Muscle of leg (tissue), 11 donors: ENCODE data around the gene FYN. TPM values are rescaled to one million over a fixed set of nuclear protein-coding genes. Genes with fewer than 3 reads are reported as not detected.

Source experiments
- DNase-seq: peaks from one replicate; pipeline ENCODE4 v3.0.0; 2013
- H3K27ac ChIP-seq: one replicate; pipeline ENCODE4 v1.5.1; 2013; ENCODE audit warnings: mild to moderate bottlenecking, low read length, control low read depth
- H3K27me3 ChIP-seq: one replicate; pipeline ENCODE4 v1.6.1; 2013; ENCODE audit warnings: low read length; ENCODE audit not compliant: control insufficient read depth, insufficient read depth
- H3K36me3 ChIP-seq: one replicate; pipeline ENCODE4 v1.6.1; 2013; ENCODE audit warnings: low read length; ENCODE audit not compliant: control insufficient read depth, insufficient read depth
- H3K4me1 ChIP-seq: one replicate; pipeline ENCODE4 v1.6.1; 2013; ENCODE audit warnings: low read length; ENCODE audit not compliant: control insufficient read depth, insufficient read depth
- H3K4me3 ChIP-seq: one replicate; pipeline ENCODE4 v1.5.1; 2013; ENCODE audit warnings: low read length, control low read depth
- H3K9me3 ChIP-seq: replicated peaks from 2 replicates; pipeline ENCODE4 v1.6.1; 2013; ENCODE audit warnings: low read depth, low read length; ENCODE audit not compliant: control insufficient read depth
- WGBS: methylation state at CpG from one replicate; pipeline ENCODE4 v1.1.5; 2013; ENCODE audit warnings: missing lambda C conversion rate; ENCODE audit not compliant: insufficient coverage; 5-methylcytosine and 5-hydroxymethylcytosine counted together
- polyA plus RNA-seq, 8 donors: library from polyadenylated mRNA; unstranded; fragments of 120-200 nt; gene quantifications; one replicate each; pipeline versions ENCODE4 v1.2.1 to v1.2.3, GENCODE V29; 2013; ENCODE audit warnings: inconsistent platforms in 1 of 8, low replicate concordance in 1 of 8; ENCODE audit not compliant: insufficient read length in 8 of 8, insufficient read depth in 1 of 8
- total RNA-seq: library from RNA; stranded (reverse); fragments of 120-200 nt; gene quantifications from one replicate; pipeline ENCODE4 v1.2.4, GENCODE V29; 2013

Gene FYN
- total and polyA plus RNA-seq, 9 donors: 97.1 to 181 (median 152) TPM

GRCh38 chr6:111765763-111766162 lies 107.5 kb downstream of the FYN start:
- H3K27me3 ChIP-seq: no peaks in the 10 kb centered on the region
- H3K27ac ChIP-seq: no peak overlapping the region
- no peak for DNase-seq
- peaks cover 39% of the 10 kb centered on the region for H3K4me1 ChIP-seq
- no peaks in the 10 kb centered on the region for H3K9me3 ChIP-seq
- WGBS: 100% methylated on average over 1 of the region's 1 CpG
- peaks cover 6% of the 10 kb centered on the region for H3K36me3 ChIP-seq
- no peak overlapping the region for H3K4me3 ChIP-seq

GRCh38 chr6:111764238-111765175 lies 108.7 kb downstream of the FYN start:
- 54% methylated on average over 7 of the region's 13 CpGs for WGBS
- Histone ChIP-seq H3K27me3 (no peaks in the 10 kb centered on the region), H3K9me3 (no peaks in the 10 kb centered on the region), H3K27ac (no peak overlapping the region), H3K36me3 (peaks cover 5% of the 10 kb centered on the region), H3K4me3 (no peak overlapping the region), H3K4me1 (peaks cover 48% of the 10 kb centered on the region)
- no peak for DNase-seq

- Histone ChIP-seq H3K9me3 (no peaks in the 10 kb centered on the region), H3K4me3 (no peak overlapping the region), H3K27me3 (no peaks in the 10 kb centered on the region), H3K27ac (no peak overlapping the region), H3K4me1 (peaks cover 58% of the 10 kb centered on the region), H3K36me3 (peaks cover 6% of the 10 kb centered on the region)
- DNase-seq: no peak
- no CpG with 5 or more reads among the region's 2 CpGs for WGBS
Observed at GRCh38 chr6:111763381-111763780, 109.9 kb downstream of the FYN start.

GRCh38 chr6:111761783-111762312 lies 111.4 kb downstream of the FYN start:
- WGBS: 42% methylated on average over 6 of the region's 7 CpGs
- Histone ChIP-seq H3K36me3 (peaks cover 6% of the 10 kb centered on the region), H3K4me3 (no peak overlapping the region), H3K27ac (peak overlapping the region; percentile 16), H3K4me1 (peaks cover 58% of the 10 kb centered on the region), H3K9me3 (no peaks in the 10 kb centered on the region), H3K27me3 (no peaks in the 10 kb centered on the region)
- DNase-seq: peak; percentile 75

- H3K4me3 ChIP-seq: no peak overlapping the region
- H3K9me3 ChIP-seq: no peaks in the 10 kb centered on the region
- peak overlapping the region; percentile 63 for H3K27ac ChIP-seq
- no peak for DNase-seq
- H3K36me3 ChIP-seq: peaks cover 6% of the 10 kb centered on the region
- no peaks in the 10 kb centered on the region for H3K27me3 ChIP-seq
- 86% methylated on average over 1 of the region's 2 CpGs for WGBS
- peaks cover 58% of the 10 kb centered on the region for H3K4me1 ChIP-seq
Observed at GRCh38 chr6:111761212-111761611, 112.0 kb downstream of the FYN start.

GRCh38 chr6:111759836-111760785 lies 113.1 kb downstream of the FYN start:
- Histone ChIP-seq H3K4me1 (peaks cover 56% of the 10 kb centered on the region), H3K36me3 (peaks cover 6% of the 10 kb centered on the region), H3K27ac (peak overlapping the region; percentile 92), H3K4me3 (no peak overlapping the region), H3K9me3 (no peaks in the 10 kb centered on the region), H3K27me3 (no peaks in the 10 kb centered on the region)
- peak; percentile 90 for DNase-seq
- 75% methylated on average over 2 of the region's 18 CpGs for WGBS

- H3K27me3 ChIP-seq: no peaks in the 10 kb centered on the region
- H3K4me3 ChIP-seq: no peak overlapping the region
- H3K36me3 ChIP-seq: peaks cover 6% of the 10 kb centered on the region
- 35% methylated on average over 6 of the region's 10 CpGs for WGBS
- H3K9me3 ChIP-seq: no peaks in the 10 kb centered on the region
- peak overlapping the region; percentile 92 for H3K27ac ChIP-seq
- no peak for DNase-seq
- H3K4me1 ChIP-seq: peaks cover 50% of the 10 kb centered on the region
Observed at GRCh38 chr6:111759331-111759835, 113.9 kb downstream of the FYN start.

- Histone ChIP-seq H3K9me3 (no peaks in the 10 kb centered on the region), H3K4me1 (peaks cover 52% of the 10 kb centered on the region), H3K27me3 (no peaks in the 10 kb centered on the region), H3K36me3 (peaks cover 8% of the 10 kb centered on the region), H3K4me3 (no peak overlapping the region), H3K27ac (peak overlapping the region; percentile 92)
- DNase-seq: no peak
- 77% methylated on average over 10 of the region's 11 CpGs for WGBS
Observed at GRCh38 chr6:111758608-111759329, 114.5 kb downstream of the FYN start.

- no CpG with 5 or more reads among the region's 1 CpG for whole genome bisulfite sequencing
- no peak overlapping the region for H3K4me3 ChIP-seq
- H3K27me3 ChIP-seq: no peaks in the 10 kb centered on the region
- peaks cover 52% of the 10 kb centered on the region for H3K4me1 ChIP-seq
- no peaks in the 10 kb centered on the region for H3K9me3 ChIP-seq
- no peak overlapping the region for H3K27ac ChIP-seq
- DNase-seq: no peak
- peaks cover 8% of the 10 kb centered on the region for H3K36me3 ChIP-seq
Observed at GRCh38 chr6:111757342-111757741, 115.9 kb downstream of the FYN start.
